Activated naive CD4-positive, alpha-beta T cell (primary cell): ENCODE results near the gene KHDRBS1.
"Not testable (repeated sequence)": the region's sequence is repeated elsewhere in the genome, so short reads cannot be mapped to it uniquely, and the experiment has no call there.

Source experiments
- DNase-seq, 4 experiments: peaks; one replicate each; lab custom pipeline; 2025; lab: John Stamatoyannopoulos, UW

Gene KHDRBS1

DNA sequence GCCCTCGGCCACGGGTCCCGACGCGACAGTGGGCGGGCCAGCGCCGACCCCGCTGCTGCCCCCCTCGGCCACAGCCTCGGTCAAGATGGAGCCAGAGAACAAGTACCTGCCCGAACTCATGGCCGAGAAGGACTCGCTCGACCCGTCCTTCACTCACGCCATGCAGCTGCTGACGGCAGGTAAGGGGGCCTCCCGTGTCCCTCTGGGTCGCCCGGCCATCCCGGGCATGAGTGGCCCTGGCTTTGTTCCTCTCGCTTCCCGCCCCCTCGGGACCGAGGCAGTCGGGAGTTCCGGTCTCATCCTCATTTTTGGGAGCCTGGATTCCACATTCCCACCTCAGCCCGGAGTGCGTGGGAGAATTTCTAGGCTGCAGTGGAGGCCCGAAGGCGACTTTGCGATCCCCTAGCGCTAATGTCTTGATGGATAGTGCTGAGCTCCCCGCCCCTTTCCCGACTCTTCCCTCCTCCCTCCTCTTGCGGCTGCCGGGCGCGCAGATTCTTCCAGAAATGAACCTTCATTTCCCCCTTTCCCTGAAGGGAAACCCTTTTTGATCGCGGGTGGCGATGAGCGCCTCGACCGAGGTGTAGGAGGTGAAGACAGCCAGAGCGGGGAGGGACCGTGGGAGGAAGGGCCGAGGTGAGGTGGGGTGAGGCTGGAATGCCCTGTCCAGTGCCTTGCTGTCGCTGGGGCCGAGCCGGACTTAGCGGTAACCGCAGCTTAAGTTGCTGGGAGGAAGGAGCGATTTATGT, 705 bp downstream of the KHDRBS1 start:
- peak; percentile 10 to 32 (median 28) for DNase-seq

GRCh38 chr1:32014948-32015273, 1.2 kb downstream of the KHDRBS1 start:
- DNase-seq = no peak

GRCh38 chr1:32020339-32020738, 6.7 kb downstream of the KHDRBS1 start:
- no peak for DNase-seq

DNA sequence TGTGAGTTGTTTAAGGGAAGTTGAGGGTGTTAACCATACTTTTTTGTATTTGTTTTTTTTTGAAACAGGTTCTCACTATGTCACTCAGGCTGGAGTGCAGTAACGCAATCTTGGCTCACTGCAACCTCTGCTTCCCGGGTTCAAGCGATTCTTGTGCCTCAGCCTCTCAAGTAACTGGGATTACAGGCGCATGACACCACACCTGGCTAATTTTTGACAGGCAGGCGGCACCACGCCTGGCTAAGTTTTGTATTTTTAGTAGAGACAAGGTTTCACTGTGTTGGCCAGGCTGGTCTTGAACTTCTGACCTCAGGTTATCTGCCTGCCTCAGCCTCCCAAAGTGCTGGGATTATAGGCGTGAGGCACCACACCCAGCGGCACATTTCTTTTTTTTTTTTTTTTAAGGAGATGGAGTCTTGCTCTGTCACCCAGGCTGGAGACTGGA, 7.9 kb downstream of the KHDRBS1 start:
- DNase-seq = not testable (repeated sequence)

DNA sequence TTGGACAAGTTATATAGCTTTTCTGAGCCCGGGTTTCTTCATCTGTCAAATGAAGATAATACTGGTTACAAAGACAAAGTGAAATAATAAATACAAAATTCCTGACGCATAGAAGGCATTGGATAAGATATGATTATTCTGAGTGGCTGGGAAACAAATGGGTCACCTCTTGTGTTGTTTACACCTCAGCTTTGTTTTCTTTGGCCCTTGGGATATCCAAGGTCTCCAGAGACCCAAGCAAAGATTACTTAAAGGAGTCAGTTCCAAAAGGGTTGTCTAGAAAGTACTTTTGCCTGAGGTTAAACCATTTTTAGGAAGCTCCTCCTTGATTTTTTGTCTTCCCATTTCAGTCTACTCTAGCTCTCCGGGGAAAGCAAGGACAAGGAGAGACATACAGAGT, 9.7 kb downstream of the KHDRBS1 start:
- no peak for DNase-seq

DNA sequence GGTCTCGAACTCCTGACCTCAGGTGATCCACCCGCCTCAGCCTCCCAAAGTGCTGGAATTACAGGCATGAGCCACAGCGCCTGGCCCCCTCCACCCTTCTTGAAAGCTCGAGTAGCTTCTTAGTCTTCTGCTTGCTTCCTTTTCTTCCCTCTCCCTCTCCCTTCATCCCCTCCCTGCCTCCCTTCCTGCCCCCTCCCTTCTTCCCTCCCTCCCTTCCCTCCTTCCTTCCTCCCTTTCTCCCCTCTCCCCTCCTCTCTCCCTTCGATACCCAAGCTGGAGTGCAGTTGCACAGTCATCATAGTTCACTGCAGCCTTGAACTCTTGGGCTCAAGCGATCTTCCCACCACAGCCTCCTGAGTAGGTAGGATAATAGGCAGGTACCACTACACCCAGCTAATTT, 11.8 kb downstream of the KHDRBS1 start:
- no peak for DNase-seq

DNA sequence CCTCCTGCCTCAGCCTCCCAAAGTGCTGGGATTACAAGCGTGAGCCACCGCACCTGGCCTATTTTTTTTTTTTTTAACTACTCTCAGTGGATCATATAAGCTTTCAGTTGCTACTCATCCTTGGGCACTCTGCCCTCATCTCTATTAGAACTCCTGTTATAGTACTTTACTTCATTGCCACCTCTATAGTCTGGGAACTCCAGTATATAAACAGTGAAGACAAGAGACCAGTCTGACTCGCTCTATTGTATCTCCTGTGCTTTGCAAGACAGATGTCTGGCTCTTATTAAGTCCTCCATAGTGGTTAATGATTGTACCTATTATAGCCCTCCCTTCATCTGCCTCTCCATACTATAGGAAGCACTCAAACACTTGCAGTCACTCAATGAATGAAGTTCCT, 15.1 kb downstream of the KHDRBS1 start:
- no peak for DNase-seq

DNA sequence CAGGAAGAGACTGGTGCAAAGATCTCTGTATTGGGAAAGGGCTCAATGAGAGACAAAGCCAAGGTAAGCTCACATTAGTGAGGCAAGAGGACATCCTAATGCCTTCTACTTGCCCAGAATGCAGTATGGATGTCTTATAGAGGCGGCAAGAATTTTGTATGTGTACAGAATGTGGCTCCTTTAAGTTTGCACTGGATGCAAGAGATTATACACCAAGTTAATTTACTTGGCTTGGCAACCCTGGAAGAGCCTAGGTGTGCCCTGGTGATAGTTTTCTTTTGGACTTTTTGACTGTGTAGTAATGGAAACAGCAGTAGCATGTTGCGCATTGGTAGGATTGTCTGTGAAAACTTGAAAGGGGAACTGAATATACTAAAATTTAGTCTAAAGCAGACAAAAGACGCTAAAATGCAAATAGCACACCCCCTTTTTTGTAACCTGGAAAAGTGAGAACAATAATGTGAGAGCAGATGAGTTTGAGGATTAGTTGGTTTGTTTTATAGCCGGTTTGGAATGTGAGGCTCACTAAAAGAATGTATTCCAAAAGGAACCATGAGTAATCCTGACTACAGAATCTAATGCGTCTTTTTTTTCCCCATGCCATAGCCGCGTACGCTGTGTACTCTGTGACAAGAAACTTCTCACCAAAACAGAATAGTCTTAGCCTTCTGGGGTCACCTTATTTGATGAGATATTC, 18.1 kb downstream of the KHDRBS1 start:
- DNase-seq = no peak

DNA sequence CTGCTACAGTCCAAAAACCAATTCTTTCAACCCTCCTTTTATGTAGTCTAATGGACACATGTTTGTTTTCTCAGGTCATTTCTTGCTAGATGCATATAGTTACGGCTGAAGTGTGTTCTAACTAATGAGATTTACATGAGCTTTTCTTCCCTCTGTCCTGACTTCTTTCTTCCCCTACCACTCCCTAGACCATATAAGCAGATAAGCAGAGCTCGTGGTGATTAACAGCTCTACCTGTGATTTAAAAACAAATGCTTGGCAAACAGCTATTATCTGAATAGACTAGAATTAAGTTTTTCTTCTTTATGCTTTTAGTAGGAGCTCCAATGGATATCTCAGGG, 18.6 kb downstream of the KHDRBS1 start:
- DNase-seq = no peak

- no peak for DNase-seq
These were observed 21.5 kb downstream of the KHDRBS1 start for GRCh38 chr1:32035119-32035518.

DNA sequence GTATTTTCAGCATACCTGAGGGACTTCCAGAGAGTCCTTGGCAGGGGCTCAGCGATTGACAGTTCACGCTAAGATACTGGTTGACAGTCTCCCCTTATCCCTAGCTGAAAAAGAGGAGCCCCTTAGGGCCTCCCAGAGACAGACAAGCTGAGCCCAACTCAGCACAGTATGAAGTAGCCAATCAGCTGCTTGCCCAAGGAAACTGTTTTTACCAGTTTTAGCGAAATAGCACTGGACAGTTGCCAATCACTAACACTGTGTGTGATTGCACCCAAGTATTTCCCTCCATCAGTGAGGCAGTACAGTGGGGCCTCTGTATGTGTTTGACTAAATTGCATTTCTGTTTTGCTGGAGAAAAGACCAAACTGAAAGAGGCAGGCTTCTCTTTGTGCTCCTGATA, 27.0 kb downstream of the KHDRBS1 start:
- no peak for DNase-seq

DNA sequence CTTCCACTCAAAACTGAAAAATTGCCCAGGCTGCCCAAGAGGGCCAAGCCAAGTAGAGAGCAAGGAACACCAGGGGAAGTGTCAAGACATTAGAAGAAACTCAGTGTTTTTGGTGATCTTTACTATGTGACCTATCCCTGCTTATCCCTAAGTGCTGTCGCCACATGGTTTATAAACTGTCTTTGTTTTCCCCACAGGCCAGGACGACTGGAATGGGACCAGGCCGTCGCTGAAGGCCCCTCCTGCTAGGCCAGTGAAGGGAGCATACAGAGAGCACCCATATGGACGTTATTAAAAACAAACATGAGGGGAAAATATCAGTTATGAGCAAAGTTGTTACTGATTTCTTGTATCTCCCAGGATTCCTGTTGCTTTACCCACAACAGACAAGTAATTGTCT, 28.7 kb downstream of the KHDRBS1 start:
- no peak for DNase-seq

DNA sequence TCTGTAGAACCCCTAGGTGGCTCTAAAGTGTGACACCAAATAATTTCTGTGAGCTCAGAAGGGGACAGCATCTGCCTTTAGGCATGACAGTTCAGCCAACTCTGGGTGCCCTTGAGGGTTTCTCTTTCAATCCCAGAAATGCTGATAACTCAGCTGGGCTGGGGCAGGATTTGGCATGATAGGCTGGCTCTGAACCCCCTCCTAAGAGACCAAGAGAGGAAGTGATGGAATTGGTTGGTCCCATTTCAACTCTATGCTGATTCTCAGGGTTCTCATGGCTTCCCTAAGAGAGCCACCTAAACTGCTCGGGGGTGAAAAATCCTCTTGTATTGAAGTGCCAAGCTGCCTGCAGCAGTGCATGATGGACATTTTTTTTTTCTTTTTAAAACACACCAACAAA, 30.6 kb downstream of the KHDRBS1 start:
- no peak for DNase-seq

DNA sequence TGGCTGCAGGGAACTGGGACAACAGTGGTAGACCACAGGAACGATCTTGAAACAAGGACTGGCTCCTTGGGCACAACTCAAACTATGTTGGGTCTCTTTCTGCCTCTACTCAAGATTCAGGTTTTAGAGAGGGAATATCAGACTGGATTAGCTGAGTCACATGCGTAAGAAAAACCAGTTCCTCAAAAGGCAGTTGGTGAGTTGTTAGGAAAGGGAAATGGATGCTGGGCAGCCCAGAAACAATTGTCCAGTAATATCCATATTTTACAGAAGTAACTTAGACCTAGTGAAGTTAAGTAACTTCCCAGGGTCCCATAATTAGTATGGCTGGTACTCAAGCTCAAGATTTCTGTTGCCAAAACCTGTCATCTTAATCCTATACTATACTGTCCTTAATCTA, 32.1 kb downstream of the KHDRBS1 start:
- no peak for DNase-seq

DNA sequence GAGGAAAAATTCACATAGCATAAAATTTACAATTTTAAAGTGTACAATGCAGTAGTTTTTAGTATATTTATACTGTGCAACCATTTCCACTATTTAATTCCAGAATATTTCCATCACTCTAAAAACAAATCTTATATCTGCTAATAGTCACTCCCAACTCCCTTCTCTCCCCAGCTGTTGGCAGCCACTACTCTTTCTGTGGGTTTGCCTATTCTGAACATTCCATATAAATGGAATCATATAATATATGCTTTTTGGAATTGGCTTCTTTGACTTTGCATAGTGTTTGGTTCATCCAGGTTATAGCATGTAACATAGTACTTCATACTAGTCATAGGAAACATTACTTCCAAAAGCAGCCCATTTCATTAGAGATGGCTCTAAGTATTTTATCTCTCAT, 34.0 kb downstream of the KHDRBS1 start:
- no peak for DNase-seq

GRCh38 chr1:32048440-32048839, 34.8 kb downstream of the KHDRBS1 start:
- DNase-seq = no peak

- no peak for DNase-seq
These were observed 38.0 kb downstream of the KHDRBS1 start for GRCh38 chr1:32051706-32052105.

DNA sequence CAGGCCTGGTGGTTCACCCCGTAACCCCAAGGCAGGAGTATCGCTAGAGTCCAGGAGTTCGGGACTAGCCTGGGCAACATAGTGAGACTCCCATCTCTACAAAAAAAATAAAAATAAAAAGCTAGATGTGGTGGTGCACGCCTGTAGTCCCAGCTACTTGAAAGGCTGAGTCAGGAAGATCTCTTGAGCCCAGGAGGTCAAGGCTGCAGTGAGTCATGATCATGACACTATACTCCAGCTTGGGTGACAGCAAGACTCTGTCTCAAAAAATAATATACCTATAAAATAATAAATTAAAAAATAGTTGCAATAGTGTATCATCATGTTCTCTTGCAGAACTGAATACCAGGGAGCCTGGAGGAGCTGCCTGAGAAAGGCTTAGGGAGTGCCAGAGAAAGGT, 39.2 kb downstream of the KHDRBS1 start:
- no peak for DNase-seq

GRCh38 chr1:32055416-32055815, 41.7 kb downstream of the KHDRBS1 start:
- no peak for DNase-seq

DNA sequence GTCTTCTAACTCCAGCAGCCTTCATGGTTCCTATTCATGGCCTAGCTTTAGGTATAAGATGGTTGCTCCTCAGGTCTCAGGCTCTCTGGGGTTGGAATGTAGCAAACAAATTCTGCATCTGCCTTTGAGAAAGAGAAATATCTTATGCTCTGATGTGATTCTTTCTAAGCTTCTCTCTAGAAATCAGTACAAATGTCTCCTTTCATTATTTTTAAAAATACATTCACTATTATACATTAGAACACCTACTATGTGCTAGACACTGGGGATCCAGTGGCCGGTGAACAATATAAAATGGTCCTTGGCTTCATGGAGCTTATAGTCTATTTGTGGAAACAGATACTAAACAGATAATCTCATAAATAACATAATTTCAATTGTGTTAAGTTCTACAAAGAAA, 42.9 kb downstream of the KHDRBS1 start:
- DNase-seq = no peak

GRCh38 chr1:32060914-32061313, 47.2 kb downstream of the KHDRBS1 start:
- DNase-seq = no peak

GRCh38 chr1:32062867-32063230, 49.2 kb downstream of the KHDRBS1 start:
- DNase-seq = no peak

DNA sequence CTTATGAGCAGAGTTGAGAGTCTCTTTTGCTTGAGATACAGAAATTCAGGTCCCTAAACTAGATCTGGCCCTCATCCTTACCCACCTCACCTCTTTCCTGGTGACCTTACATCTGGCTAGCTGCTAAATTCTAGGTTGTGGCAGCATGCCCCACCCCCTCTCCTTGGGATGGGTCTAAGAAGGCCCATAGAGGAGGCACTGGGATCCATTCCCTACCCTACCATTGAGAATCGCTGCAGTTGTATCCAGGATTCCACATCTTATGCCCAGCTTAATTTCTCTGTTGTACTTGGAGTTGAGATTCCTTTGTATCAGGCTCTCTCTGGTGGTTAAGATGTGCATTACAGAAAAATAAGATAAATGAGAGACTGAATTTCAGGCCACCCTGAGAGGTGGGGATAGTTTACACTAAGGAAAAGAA, 49.6 kb downstream of the KHDRBS1 start:
- no peak for DNase-seq
